Measurements from ENCODE around the gene MROH2A. TPM values are rescaled to one million over a fixed set of nuclear protein-coding genes. Genes with fewer than 3 reads are reported as not detected.

Gene MROH2A
- total RNA-seq, 1 experiment from 2014 or later, result not detected

- Mint-ChIP-seq H3K27ac (no peak overlapping the region), H3K9me3 (no peaks in the 10 kb centered on the region), H3K4me3 (no peak overlapping the region), H3K4me1 (peaks cover 7% of the 10 kb centered on the region), H3K36me3 (peaks cover 37% of the 10 kb centered on the region), H3K27me3 (ENCODE audit: low read depth) (no peaks in the 10 kb centered on the region)
- TF ChIP-seq USF2 (CRISPR knock-in tag; IDR thresholded peaks at IDR 0.05) (0 out of 2 replicates have a peak, but pooled peaks have one; percentile 48), CBFB (CRISPR knock-in tag; IDR thresholded peaks at IDR 0.05; ENCODE audit: low read depth) (0 out of 2 replicates have a peak, but pooled peaks have one; percentile 48), USF1 (CRISPR knock-in tag; IDR thresholded peaks at IDR 0.05) (peak; percentile 47; the same call in 1 of the 2 replicates)
- TF ChIP-seq, protein P1, sequence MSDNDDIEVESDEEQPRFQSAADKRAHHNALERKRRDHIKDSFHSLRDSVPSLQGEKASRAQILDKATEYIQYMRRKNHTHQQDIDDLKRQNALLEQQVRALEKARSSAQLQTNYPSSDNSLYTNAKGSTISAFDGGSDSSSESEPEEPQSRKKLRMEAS (CRISPR knock-in tag; IDR thresholded peaks at IDR 0.05), result peak; percentile 47; the same call in 1 of the 2 replicates
- TF ChIP-seq, protein P2, sequence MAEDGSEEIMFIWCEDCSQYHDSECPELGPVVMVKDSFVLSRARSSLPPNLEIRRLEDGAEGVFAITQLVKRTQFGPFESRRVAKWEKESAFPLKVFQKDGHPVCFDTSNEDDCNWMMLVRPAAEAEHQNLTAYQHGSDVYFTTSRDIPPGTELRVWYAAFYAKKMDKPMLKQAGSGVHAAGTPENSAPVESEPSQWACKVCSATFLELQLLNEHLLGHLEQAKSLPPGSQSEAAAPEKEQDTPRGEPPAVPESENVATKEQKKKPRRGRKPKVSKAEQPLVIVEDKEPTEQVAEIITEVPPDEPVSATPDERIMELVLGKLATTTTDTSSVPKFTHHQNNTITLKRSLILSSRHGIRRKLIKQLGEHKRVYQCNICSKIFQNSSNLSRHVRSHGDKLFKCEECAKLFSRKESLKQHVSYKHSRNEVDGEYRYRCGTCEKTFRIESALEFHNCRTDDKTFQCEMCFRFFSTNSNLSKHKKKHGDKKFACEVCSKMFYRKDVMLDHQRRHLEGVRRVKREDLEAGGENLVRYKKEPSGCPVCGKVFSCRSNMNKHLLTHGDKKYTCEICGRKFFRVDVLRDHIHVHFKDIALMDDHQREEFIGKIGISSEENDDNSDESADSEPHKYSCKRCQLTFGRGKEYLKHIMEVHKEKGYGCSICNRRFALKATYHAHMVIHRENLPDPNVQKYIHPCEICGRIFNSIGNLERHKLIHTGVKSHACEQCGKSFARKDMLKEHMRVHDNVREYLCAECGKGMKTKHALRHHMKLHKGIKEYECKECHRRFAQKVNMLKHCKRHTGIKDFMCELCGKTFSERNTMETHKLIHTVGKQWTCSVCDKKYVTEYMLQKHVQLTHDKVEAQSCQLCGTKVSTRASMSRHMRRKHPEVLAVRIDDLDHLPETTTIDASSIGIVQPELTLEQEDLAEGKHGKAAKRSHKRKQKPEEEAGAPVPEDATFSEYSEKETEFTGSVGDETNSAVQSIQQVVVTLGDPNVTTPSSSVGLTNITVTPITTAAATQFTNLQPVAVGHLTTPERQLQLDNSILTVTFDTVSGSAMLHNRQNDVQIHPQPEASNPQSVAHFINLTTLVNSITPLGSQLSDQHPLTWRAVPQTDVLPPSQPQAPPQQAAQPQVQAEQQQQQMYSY (CRISPR knock-in tag; IDR thresholded peaks at IDR 0.05), result no peak
- ATAC-seq (peak; percentile 95), DNase-seq (ENCODE audit: low spot score) (peak; percentile 80)
- CTCF ChIA-PET, result interaction anchor here (0.7 to 2.2 kb wide), 20 partner anchors 9 to 577 kb away, joined by 3 to 30 read pairs (median 4); partner anchors contain the start of genes MSL3B and UGT1A5
- POLR2A ChIA-PET, result no interaction called here
These were observed 54.8 kb downstream of the MROH2A start for GRCh38 chr2:233832869-233833311.

DNA sequence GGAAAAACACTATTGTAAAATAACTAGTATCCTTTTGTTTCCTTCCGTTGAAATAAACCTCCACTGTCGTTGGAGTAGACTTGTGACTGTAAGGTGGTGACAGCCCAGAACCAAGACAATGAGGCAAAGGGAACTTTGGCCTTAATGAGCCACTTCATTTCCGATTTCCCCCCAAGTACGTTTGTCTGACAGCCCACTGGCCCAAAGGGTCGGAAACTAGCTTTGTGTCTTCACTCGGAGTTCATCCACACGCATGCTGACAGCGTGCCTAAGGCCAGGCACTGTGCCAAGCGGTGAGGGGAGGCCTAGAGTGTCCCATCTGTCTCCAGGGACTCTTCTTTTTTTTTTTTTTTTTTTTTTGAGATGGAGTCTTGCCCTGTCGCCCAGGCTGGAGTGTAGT, 55.2 kb downstream of the MROH2A start:
- Mint-ChIP-seq H3K36me3 (peaks cover 41% of the 10 kb centered on the region), H3K4me1 (peaks cover 7% of the 10 kb centered on the region), H3K27ac (no peak overlapping the region; the same call in 1 of the 2 replicates), H3K9me3 (no peaks in the 10 kb centered on the region), H3K27me3 (ENCODE audit: low read depth) (no peaks in the 10 kb centered on the region), H3K4me3 (no peak overlapping the region)
- ChIA-PET CTCF (interaction anchor here (0.7 to 2.2 kb wide), 16 partner anchors 9 to 480 kb away, joined by 3 to 30 read pairs (median 4); partner anchors contain the start of gene UGT1A5), POLR2A (no interaction called here)
- TF ChIP-seq AFF4 (CRISPR knock-in tag; IDR thresholded peaks at IDR 0.05; ENCODE audit: borderline replicate concordance), result no peak
- TF ChIP-seq ATF2 (CRISPR knock-in tag; IDR thresholded peaks at IDR 0.05; ENCODE audit: borderline replicate concordance, low read depth), result no peak
- no peak for DNase-seq (ENCODE audit: low spot score)
- ATAC-seq, result no peak
